K562 (cell line): ENCODE measurements around the gene DYNLL1. TPM values are rescaled to one million over a fixed set of nuclear protein-coding genes. Genes with fewer than 3 reads are reported as not detected.
A peak's percentile ranks its signal among the peaks of the same experiment; 100 is the strongest.

ENCODE experiments used
- ARID1B ChIP-seq: fragments of 450-650 bp; IDR thresholded peaks from 2 replicates; pipeline ENCODE4 v1.6.1; 2016; ENCODE audit warnings: antibody characterized with exemption, mild to moderate bottlenecking, inconsistent platforms
- ATF2 ChIP-seq: sonication (generic); formaldehyde crosslinking; IDR thresholded peaks from 2 replicates; pipeline ENCODE4 v1.8.1; 2022; ENCODE audit warnings: missing genetic modification reagents
- FIP1L1 ChIP-seq: fragments of 200-400 bp; formaldehyde crosslinking; IDR thresholded peaks from 2 replicates; pipeline ENCODE4 v1.6.1; 2018; ENCODE audit warnings: mild to moderate bottlenecking, low read depth, low read length; ENCODE audit not compliant: poor library complexity, severe bottlenecking
- MEIS2 ChIP-seq: fragments of 450-650 bp; IDR thresholded peaks from 2 replicates; pipeline ENCODE4 v1.6.1; 2014; ENCODE audit warnings: mild to moderate bottlenecking; ENCODE audit not compliant: partially characterized antibody
- NBN ChIP-seq: fragments of 450-650 bp; IDR thresholded peaks from 2 replicates; pipeline ENCODE4 v1.6.1; 2016; ENCODE audit warnings: low read depth, mild to moderate bottlenecking
- NR2C2 ChIP-seq, 2 experiments: fragments of 200-800 bp in 1 of 2; sonication (Bioruptor generic) in 1 of 2; sonication (generic) in 1 of 2; formaldehyde crosslinking in 1 of 2; IDR thresholded peaks; 2 replicates each; pipeline versions ENCODE4 v1.6.1 to v1.8.0; 2016 to 2022; ENCODE audit warnings: mild to moderate bottlenecking in 1 of 2, missing compliant biosample characterization in 1 of 2, missing genetic modification characterization in 1 of 2, missing genetic modification reagents in 1 of 2
- PHB ChIP-seq: fragments of 250-450 bp; sonication (Bioruptor Pico); IDR thresholded peaks from 2 replicates; pipeline ENCODE4 v1.5.0; 2021
- PML ChIP-seq: IDR thresholded peaks from 2 replicates; pipeline ENCODE4 v1.6.1; 2012; ENCODE audit warnings: low read length, inconsistent platforms
- RFX5 ChIP-seq: IDR thresholded peaks from 2 replicates; pipeline ENCODE4 v1.6.1; 2011; ENCODE audit warnings: low read depth, mild to moderate bottlenecking, improper control_type of control experiment, low read length
- RNF2 ChIP-seq: sonication (generic); IDR thresholded peaks from 2 replicates; pipeline ENCODE4 v1.6.1; 2016
- TARDBP ChIP-seq: fragments of 450-650 bp; IDR thresholded peaks from 2 replicates; pipeline ENCODE4 v1.6.1; 2016
- TBL1XR1 ChIP-seq, 2 experiments: IDR thresholded peaks; 2 replicates each; pipeline ENCODE4 v1.6.1; 2012; ENCODE audit warnings: improper control_type of control experiment in 2 of 2, low read length in 2 of 2, mild to moderate bottlenecking in 1 of 2
- TSC22D4 ChIP-seq: fragments of 450-650 bp; IDR thresholded peaks from 2 replicates; pipeline ENCODE4 v1.6.1; 2016; ENCODE audit warnings: missing genetic modification characterization, missing biosample characterization, control low read depth
- ZEB2 ChIP-seq: fragments of 450-650 bp; IDR thresholded peaks from 2 replicates; pipeline ENCODE4 v1.6.1; 2016
- ZNF239 ChIP-seq: fragments of 250-450 bp; sonication (Bioruptor Pico); IDR thresholded peaks from 2 replicates; pipeline ENCODE4 v1.4.0; 2020; ENCODE audit warnings: mild to moderate bottlenecking
- ZNF316 ChIP-seq: fragments of 450-650 bp; IDR thresholded peaks from 2 replicates; pipeline ENCODE4 v1.6.1; 2016
- ZNF354B ChIP-seq: fragments of 250-450 bp; sonication (Bioruptor Pico); IDR thresholded peaks from 2 replicates; pipeline ENCODE4 v1.4.0; 2020
- polyA plus RNA-seq, 8 experiments: library from polyadenylated mRNA; depleted of rRNA in 4 of 8; stranded (reverse) in 5 of 8; unstranded in 3 of 8; fragments of >200 nt; fragmentation: Nextera tagmentation in 2 of 8; fragmentation: Illumina TruSeq in 1 of 8; extraction: Ambion mirVana in 2 of 8; extraction: Trizol in 1 of 8; gene quantifications; 2 replicates each; pipeline versions ENCODE4 v1.2.1 to v1.2.3, GENCODE V29; 2011 to 2014; ENCODE audit warnings: inconsistent platforms in 1 of 8, missing spikeins in 1 of 8
- total RNA-seq, 7 experiments: library from RNA; depleted of rRNA in 6 of 7; stranded (reverse); fragments of >200 nt in 6 of 7; fragmentation: Illumina TruSeq in 2 of 7; extraction: Trizol in 2 of 7; gene quantifications; 2 replicates each; pipeline versions ENCODE4 v1.2.1 to v1.2.3, GENCODE V29; 2011 to 2021; ENCODE audit warnings: low replicate concordance in 1 of 7
- TF ChIP-seq, protein P1 (sequence below): fragments of 450-650 bp; formaldehyde crosslinking; IDR thresholded peaks from 2 replicates; pipeline ENCODE4 v1.4.0; 2020; ENCODE audit warnings: mild to moderate bottlenecking, moderate library complexity
- TF ChIP-seq, protein P2 (sequence below), 2 experiments: fragments of 450-650 bp; IDR thresholded peaks; 2 replicates each; pipeline ENCODE4 v1.6.1; 2016; ENCODE audit warnings: mild to moderate bottlenecking in 2 of 2, borderline replicate concordance in 1 of 2, low read depth in 1 of 2, moderate library complexity in 1 of 2

Gene DYNLL1
- total and polyA plus RNA-seq, 9 of the 15 experiments (the other 6 are each of a cell fraction or from before 2014, with no cell fraction given) = 303 to 1,112 (median 468) TPM

DNA sequence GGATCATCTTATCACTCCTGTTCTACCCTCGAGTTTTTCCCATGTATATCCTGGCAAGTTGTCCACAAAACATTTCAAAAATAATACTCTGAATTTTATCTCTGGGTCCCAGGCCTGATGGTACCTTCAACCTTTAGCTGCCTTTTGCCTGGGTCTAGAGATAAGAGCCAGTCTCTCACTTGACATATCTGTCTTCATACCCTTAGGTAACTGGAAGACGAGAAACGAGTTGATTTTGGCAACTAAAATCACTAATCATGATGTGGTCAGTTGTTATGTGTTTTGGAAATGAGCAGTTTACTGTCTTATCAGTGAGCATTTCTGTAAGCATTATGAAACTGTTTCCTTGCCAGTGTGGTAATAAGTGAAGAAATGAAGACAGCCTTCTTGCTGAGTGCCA, 44.5 kb downstream of the DYNLL1 start (continued):
- TF ChIP-seq, protein P1, sequence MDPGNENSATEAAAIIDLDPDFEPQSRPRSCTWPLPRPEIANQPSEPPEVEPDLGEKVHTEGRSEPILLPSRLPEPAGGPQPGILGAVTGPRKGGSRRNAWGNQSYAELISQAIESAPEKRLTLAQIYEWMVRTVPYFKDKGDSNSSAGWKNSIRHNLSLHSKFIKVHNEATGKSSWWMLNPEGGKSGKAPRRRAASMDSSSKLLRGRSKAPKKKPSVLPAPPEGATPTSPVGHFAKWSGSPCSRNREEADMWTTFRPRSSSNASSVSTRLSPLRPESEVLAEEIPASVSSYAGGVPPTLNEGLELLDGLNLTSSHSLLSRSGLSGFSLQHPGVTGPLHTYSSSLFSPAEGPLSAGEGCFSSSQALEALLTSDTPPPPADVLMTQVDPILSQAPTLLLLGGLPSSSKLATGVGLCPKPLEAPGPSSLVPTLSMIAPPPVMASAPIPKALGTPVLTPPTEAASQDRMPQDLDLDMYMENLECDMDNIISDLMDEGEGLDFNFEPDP (CRISPR knock-in tag) = no peak
- TF ChIP-seq ATF2 (CRISPR knock-in tag) = no peak
- TF ChIP-seq TARDBP = peak; percentile 94
- peak; percentile 97 for TF ChIP-seq MEIS2
- TF ChIP-seq ZNF354B (CRISPR knock-in tag) = no peak
- peak; percentile 100 for TF ChIP-seq ARID1B
- TF ChIP-seq ZNF239 (CRISPR knock-in tag) = peak; percentile 39
- TF ChIP-seq TSC22D4 (tag) = no peak
- TF ChIP-seq ZEB2 = peak; percentile 97
- peak; percentile 98 for TF ChIP-seq NBN
- no peak for TF ChIP-seq RFX5
- TF ChIP-seq, protein P2, sequence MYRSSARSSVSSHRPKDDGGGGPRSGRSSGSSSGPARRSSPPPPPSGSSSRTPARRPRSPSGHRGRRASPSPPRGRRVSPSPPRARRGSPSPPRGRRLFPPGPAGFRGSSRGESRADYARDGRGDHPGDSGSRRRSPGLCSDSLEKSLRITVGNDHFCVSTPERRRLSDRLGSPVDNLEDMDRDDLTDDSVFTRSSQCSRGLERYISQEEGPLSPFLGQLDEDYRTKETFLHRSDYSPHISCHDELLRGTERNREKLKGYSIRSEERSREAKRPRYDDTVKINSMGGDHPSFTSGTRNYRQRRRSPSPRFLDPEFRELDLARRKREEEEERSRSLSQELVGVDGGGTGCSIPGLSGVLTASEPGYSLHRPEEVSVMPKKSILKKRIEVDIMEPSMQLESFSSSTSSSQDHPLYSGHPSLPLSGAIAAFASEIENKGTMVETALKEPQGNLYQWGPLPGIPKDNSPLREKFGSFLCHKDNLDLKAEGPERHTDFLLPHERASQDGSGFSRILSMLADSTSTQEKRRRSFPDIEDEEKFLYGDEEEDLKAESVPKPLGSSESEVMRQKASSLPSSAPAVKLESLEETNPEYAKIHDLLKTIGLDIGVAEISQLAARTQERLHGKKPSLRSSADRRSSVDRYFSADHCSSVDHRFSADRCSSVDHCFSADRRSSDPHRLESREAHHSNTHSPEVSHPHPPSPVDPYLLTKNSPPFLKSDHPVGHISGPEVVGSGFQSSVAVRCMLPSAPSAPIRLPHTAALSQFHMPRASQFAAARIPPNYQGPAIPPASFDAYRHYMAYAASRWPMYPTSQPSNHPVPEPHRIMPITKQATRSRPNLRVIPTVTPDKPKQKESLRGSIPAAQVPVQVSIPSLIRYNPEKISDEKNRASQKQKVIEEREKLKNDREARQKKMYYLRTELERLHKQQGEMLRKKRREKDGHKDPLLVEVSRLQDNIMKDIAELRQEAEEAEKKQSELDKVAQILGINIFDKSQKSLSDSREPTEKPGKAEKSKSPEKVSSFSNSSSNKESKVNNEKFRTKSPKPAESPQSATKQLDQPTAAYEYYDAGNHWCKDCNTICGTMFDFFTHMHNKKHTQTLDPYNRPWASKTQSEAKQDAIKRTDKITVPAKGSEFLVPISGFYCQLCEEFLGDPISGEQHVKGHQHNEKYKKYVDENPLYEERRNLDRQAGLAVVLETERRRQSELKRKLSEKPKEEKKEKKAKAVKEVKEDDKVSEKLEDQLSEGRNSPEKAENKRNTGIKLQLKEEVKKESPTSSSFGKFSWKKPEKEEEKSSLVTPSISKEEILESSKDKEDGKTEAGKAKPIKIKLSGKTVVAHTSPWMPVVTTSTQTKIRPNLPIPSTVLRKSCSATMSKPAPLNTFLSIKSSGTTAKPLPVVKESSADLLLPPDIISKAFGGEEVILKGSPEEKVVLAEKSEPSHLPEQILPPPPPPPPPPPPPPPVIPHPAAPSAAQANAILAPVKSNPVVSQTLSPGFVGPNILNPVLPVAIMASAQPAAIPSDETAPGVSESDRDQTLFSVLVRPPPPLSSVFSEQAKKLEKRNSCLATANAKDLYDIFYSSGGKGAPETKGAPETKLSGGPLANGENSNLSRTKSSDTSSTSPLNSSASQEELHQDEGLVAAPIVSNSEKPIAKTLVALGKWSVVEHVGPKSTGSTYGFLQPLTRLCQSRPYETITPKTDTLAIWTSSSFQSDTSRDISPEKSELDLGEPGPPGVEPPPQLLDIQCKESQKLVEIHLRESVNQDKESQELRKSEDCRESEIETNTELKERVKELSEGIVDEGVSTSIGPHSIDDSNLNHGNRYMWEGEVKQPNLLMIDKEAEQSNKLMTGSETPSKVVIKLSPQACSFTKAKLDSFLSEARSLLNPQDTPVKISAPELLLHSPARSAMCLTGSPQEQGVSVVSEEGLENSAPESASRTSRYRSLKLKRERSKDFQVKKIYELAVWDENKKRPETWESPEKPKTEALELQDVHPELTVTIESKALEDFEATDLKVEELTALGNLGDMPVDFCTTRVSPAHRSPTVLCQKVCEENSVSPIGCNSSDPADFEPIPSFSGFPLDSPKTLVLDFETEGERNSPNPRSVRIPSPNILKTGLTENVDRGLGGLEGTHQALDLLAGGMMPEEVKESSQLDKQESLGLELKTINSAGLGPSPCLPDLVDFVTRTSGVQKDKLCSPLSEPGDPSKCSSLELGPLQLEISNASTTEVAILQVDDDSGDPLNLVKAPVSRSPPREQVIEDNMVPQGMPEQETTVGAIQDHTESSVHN (IDR thresholded peaks at IDR 0.05; ENCODE audit: borderline replicate concordance in 1 of 2, low read depth in 1 of 2) = peak; percentile 82 to 91; a peak in 3 of 4 replicates
- peak; percentile 31; the same call in 1 of the 2 replicates for TF ChIP-seq ZNF316
- TF ChIP-seq NR2C2 (CRISPR knock-in tag; IDR thresholded peaks at IDR 0.05) = no peak
- TF ChIP-seq NR2C2 (tag; IDR thresholded peaks at IDR 0.05) = peak; percentile 77
- no peak for TF ChIP-seq FIP1L1
- peak; percentile 98 for TF ChIP-seq PML
- TF ChIP-seq RNF2 = peak; percentile 77
- no peak for TF ChIP-seq PHB (CRISPR knock-in tag)
- peak in 1 of 2 experiments; percentile 96; a peak in 2 of 4 replicates for TF ChIP-seq TBL1XR1 (IDR thresholded peaks at IDR 0.05; ENCODE audit: low read length in 2 of 2)
